GM18909 (cell line): ENCODE data around the gene NFKBIZ.
"Not testable (repeated sequence)": the region's sequence is repeated elsewhere in the genome, so short reads cannot be mapped to it uniquely, and the experiment has no call there.

ENCODE experiments used
- ATAC-seq: cut with Tn5 transposase; IDR thresholded peaks from one replicate; pipeline ENCODE4 v1.9.1; 2021; ENCODE audit warnings: mild to moderate bottlenecking; ENCODE audit not compliant: unreplicated experiment, poor library complexity

NFKBIZ gene

GRCh38 chr3:101905573-101905972 lies 56.3 kb downstream of the NFKBIZ start:
- ATAC-seq = not testable (repeated sequence)
